ENCODE measurements around the gene TOP3A. TPM values are rescaled to one million over a fixed set of nuclear protein-coding genes. Genes with fewer than 3 reads are reported as not detected.
"Not testable (repeated sequence)": the region's sequence is repeated elsewhere in the genome, so short reads cannot be mapped to it uniquely, and the experiment has no call there.

TOP3A gene
- polyA plus RNA-seq, 4 donors = 34.3 to 41.7 (median 39.2) TPM

DNA sequence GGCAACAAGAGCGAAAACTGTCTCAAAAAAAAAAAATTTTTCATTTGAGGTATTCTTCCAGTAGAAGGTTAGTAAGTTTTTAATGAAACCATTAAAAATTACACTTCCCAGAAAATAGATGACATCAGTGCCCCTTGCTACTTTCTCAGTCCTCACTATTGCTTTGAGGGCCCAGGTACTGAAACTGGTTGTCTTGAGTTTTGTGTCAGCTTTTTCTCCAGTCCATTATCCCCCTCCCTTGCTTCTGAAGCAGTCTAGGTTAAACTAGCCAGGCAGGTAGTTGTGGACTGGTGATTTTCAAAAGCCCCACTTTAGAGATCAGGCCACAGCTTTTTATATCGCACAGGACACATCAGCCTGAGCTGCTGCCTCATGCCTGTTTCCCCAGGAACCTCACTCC, 11.2 kb upstream of the TOP3A start:
- no peak for DNase-seq (ENCODE audit: low read depth in 4 of 4, low spot score in 3 of 4)

DNA sequence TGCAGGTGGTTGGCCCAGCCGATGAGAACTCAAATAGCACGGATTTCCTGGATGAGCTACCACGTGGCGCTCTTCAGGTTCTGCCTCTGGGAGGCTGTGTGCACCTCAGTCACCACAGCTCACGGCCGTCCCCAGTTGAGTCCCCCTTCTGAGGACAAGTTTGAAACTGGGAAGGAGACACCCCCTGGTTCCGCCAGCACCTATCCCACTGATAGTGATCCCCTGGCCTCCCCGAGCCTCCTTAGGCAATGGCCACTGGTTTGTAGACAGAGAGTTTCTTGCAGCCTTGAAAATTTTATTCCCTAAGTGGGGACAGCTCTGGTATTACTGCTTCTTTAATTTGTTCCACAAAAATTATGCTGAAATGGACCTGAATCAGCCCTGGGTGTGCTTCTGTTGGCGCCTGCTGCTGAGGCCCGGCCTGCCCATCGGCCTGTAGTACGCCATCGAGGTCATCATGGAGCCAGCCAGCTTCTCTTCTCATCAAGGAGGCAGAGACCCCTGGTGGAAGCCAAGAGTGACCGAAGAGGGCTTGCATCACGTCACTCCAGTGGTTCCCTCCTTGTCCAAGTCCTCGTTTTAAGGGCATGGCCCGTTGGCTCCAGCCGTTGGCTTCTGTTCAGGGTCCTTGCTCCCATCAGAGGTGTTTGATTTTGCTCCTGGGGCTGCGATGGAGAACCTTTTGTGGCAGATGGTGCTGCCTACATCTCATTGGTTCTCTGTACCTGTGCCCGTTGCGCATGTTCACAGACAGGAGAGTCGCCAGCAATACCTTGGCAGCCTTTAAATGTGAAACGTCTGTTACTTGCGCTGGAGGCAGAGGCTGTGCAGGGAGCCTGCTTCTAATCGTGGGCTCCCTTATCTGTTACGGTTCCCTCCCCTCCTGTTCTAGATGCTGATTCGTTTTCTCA, 9.6 kb upstream of the TOP3A start:
- no peak for DNase-seq (ENCODE audit: low read depth in 4 of 4, low spot score in 3 of 4)

GRCh38 chr17:18323507-18324139, 8.8 kb upstream of the TOP3A start:
- no peak for DNase-seq (ENCODE audit: low read depth in 4 of 4, low spot score in 3 of 4)

GRCh38 chr17:18323007-18323406, 8.2 kb upstream of the TOP3A start:
- no peak for DNase-seq (ENCODE audit: low read depth in 4 of 4, low spot score in 3 of 4)

- no peak for DNase-seq (ENCODE audit: low read depth in 4 of 4, low spot score in 3 of 4)
Measured at GRCh38 chr17:18322522-18322921, 7.7 kb upstream of the TOP3A start.

DNA sequence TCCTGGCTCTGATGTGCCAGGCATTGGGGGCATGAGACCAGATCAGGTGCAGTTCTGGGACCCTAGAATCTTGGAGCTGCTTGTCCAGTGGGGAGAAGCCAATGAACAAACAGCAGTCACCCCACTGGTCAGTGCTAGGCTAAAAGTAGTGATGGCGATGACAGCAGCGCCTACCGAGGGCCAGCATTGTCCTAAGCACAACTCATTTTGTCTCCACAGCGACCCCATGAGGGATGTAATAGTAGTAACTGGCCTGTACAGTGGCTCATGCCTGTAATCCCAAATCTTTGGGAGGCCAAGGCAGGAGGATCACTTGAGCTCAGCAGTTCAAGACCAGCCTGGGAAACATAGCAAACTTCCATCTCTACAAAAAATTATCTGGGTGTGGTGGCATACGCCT, 6.5 kb upstream of the TOP3A start:
- DNase-seq (ENCODE audit: low read depth in 4 of 4, low spot score in 3 of 4) = no peak

DNA sequence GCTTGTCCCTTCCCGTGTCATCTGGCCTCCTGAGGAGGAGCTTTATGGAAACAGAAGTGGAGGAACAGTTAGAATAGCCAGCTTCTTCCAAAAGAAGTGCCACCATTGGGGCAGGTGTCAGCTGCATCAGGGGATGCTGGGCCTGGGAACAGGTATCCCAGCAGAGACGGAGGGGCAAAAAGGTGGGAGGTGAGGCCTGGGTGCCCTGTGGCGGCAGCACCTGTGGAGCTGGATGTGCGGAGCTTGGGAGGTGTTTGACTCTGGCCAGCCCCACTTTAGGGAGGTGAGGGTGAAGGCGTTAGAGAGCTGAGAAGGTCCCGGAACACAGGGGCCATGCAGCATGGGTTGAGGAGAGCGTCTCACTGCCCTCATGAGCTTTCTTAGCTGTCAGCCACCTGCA, 5.5 kb upstream of the TOP3A start:
- DNase-seq (ENCODE audit: low read depth in 4 of 4, low spot score in 3 of 4) = no peak

DNA sequence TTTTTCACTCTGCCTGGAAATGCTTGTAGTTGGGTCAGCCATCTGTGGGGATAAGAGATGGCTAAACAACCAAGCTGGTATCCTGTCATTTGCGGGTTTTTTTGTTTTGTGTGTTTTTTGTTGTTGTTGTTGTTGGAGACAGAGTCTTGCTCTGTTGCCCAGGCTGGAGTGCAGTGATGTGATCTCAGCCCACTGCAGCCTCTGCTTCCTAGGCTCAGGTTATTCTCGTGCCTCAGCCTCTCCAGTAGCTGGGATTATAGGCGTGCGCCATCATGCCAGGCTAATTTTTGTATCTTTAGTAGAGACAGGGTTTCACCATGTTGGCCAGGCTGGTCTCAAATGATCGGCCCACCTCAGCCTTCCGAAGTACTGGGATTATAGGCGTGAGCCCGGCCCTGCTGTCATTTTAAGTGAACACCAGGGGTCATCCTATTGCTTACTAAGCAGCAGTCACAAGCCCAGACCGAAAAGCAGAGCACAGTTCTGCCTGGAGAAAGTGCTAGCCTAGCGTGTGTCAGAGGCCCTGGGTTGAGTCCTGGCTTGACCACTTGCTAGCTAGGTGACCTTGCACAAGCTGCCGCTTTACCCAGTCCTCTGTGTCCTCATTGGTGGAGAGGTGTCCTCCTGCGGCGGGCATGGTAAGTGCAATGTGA, 4.9 kb upstream of the TOP3A start:
- no peak for DNase-seq (ENCODE audit: low read depth in 4 of 4, low spot score in 3 of 4)

GRCh38 chr17:18318771-18319450, 4.1 kb upstream of the TOP3A start:
- no peak for DNase-seq (ENCODE audit: low read depth in 4 of 4, low spot score in 3 of 4)

DNA sequence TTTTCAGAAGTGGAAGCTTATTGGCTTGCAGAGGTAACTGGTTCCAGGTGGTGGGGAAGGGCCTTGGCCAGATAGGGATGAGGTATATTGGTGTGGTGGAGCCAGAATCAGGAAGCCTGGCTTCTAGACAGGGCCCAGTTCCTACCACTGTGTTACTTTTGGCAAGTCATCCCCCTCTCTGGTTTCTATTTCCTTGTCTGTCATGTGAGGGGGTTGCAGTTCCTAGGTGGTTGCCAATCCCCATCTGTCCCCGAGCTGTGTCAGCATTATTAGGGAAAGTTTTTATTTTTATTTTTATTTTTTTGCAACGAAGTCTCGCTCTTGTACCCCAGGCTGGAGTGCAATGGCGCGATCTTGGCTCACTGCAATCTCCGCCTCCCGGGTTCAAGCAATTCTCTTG, 3.3 kb upstream of the TOP3A start:
- no peak for DNase-seq (ENCODE audit: low read depth in 4 of 4, low spot score in 3 of 4)

DNA sequence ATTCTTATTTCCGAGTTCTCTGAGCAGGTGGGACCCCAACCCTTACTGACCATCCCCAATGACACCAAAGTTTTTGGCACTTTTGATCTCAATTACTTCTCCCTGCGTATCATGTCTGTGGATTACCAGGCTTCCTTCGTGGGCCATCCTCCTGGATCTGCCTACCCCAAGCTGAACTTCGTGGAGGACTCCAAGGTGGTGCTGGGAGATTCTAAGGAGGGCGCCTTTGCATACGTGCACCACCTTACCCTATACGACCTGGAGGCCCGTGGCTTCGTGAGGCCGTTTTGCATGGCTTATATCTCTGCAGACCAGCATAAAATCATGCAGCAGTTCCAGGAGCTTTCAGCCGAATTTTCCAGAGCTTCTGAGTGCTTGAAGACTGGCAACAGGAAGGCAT, 1.2 kb upstream of the TOP3A start:
- no peak for DNase-seq (ENCODE audit: low read depth in 4 of 4, low spot score in 3 of 4)

GRCh38 chr17:18315562-18315922, 748 bp upstream of the TOP3A start:
- no peak for DNase-seq (ENCODE audit: low read depth in 4 of 4, low spot score in 3 of 4)

GRCh38 chr17:18314059-18314730, 599 bp downstream of the TOP3A start:
- DNase-seq (ENCODE audit: low read depth in 4 of 4, low spot score in 3 of 4) = peak in 1 of 4 donors; percentile 18

- DNase-seq (ENCODE audit: low read depth in 4 of 4, low spot score in 3 of 4) = no peak
Measured at GRCh38 chr17:18309202-18309601, 5.6 kb downstream of the TOP3A start.

DNA sequence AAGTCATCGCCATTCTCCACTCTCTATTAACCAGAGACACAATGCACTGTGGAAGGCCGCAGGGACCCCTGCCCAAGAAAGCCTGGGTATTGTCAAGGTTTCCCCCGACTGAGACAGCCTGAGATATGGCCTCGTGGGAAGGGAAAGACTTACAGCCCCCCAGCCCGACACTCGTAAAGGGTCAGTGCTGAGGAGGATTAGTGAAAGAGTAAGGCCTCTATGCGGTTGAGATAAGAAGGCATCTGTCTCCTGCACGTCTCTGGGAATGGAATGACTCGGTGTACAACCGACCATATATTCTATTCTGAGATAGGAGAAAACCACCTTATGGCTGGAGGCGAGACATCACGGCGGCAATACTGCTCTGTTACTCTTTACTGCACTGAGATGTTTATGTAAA, 11.6 kb downstream of the TOP3A start:
- not testable (repeated sequence) for DNase-seq (ENCODE audit: low read depth in 4 of 4, low spot score in 3 of 4)

DNA sequence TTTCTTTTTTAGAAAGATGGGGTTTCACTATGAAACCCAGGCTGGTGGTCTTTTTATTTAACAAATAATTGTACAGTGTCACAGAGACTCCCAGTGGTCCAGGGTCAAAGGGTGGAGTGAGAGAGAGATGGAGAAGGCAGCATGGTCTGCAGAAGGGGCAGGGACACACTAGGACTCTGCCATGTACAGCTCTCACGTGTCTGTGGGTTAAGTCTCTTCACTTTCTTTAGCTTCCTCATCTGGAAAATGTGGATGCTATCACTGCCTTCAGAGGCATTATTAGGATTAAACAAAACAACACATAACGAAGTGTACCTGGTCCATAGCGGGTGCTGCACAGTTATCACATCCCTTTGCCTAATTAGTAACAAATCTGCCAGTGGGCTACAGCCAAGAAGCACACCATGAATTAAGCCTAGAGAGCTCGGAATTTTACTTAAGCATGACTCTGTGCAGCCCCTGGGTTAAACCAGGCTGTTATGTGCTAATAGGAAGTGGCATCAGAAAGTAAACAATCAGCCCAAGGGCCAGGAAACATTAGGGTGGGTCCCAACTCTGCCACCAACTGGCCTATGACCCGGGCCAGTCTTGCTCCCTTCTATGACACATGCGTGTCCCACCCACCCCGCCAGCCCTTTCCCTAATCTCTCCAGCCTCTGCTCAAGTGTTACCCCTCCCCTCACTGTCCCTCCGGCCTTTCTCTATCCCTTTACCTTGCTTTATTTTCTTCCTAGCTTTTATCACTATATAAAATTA, 13.9 kb downstream of the TOP3A start:
- DNase-seq (ENCODE audit: low read depth in 4 of 4, low spot score in 3 of 4) = no peak

- DNase-seq (ENCODE audit: low read depth in 4 of 4, low spot score in 3 of 4) = not testable (repeated sequence)
Measured at GRCh38 chr17:18298061-18298460, 16.7 kb downstream of the TOP3A start.

DNA sequence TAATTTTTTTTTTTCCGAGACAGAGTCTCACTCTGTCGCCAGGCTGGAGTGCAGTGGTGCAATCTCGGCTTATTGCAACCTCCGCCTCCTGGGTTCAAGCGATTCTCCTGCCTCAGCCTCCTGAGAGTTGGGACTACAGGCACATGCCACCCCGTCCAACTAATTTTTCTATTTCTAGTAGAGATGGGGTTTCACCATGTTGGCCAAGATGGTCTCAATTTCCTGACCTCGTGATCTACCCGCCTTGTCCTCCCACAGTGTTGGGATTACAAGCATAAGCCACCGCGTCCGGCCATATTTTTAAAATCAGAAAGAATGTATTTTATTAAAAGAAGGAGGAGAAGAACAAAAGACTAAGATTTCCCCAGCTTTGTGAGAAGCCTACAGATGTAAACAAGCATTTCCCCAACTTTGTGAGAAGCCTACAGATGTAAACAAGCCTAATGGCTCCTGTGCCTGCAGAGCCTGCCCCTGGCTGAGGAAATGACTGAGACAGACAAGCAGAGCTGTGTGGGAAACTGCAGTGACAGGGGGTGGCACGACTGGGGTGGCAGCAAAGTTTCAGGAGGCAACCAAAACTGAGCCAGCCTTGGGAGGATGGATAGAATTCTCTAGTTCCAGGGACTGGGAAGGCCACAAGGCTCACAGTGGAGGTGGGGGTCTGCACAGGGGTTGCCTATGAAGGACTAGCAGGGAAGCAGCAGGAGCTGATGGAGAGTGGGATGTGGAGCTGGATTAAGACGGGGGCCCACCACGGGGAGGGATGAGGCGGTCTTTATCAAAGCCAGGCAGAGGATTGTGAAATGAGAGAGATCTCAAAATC, 22.9 kb downstream of the TOP3A start:
- DNase-seq (ENCODE audit: low read depth in 4 of 4, low spot score in 3 of 4) = no peak

GRCh38 chr17:18285296-18285695, 29.5 kb downstream of the TOP3A start:
- DNase-seq (ENCODE audit: low read depth in 4 of 4, low spot score in 3 of 4) = no peak

Measured in right renal pelvis (tissue), 4 donors.